NT2/D1 (cell line): ENCODE results near the gene PLEKHH1.

Experiments
- SUZ12 ChIP-seq: IDR thresholded peaks from 2 replicates; pipeline ENCODE4 v1.6.1; 2011; ENCODE audit not compliant: insufficient read length, insufficient read depth; ENCODE audit errors: extremely low read depth
- YY1 ChIP-seq: IDR thresholded peaks from 2 replicates; pipeline ENCODE4 v1.6.1; 2011; ENCODE audit not compliant: insufficient read length, insufficient read depth
- ZNF274 ChIP-seq: IDR thresholded peaks from 2 replicates; pipeline ENCODE4 v1.6.1; 2011; ENCODE audit warnings: mild to moderate bottlenecking, low read depth, low read length

GRCh38 chr14:67580336-67581171 is 47.5 kb downstream of the PLEKHH1 start:
- TF ChIP-seq YY1 (no peak), SUZ12 (no peak), ZNF274 (no peak)
